Activated T-helper 17 cell treated with anti-CD3 and anti-CD28 coated beads, Interleukin-2, amount 50 U/mL, for 72 hours (primary cell): ENCODE measurements around the gene KRT3. TPM values are rescaled to one million over a fixed set of nuclear protein-coding genes. Genes with fewer than 3 reads are reported as not detected.

Source experiments
- ATAC-seq: fragments of 150-1000 bp; cut with Tn5 transposase; replicated peaks from 2 replicates; pipeline ENCODE4 v1.10.0; 2021; ENCODE audit warnings: mild to moderate bottlenecking, moderate library complexity
- H3K27ac Mint-ChIP-seq: one replicate; pipeline ENCODE4 v1.8.0; 2022; ENCODE audit warnings: mixed read lengths
- H3K27me3 Mint-ChIP-seq: one replicate; pipeline ENCODE4 v1.8.0; 2022; ENCODE audit warnings: mixed read lengths
- H3K36me3 Mint-ChIP-seq: one replicate; pipeline ENCODE4 v1.8.0; 2022; ENCODE audit warnings: low read depth, mild to moderate bottlenecking, mixed read lengths
- H3K4me1 Mint-ChIP-seq: one replicate; pipeline ENCODE4 v1.8.0; 2022; ENCODE audit warnings: mixed read lengths
- H3K4me3 Mint-ChIP-seq: one replicate; pipeline ENCODE4 v1.8.0; 2022; ENCODE audit warnings: mild to moderate bottlenecking, mixed read lengths
- H3K9me3 Mint-ChIP-seq: one replicate; pipeline ENCODE4 v1.8.0; 2022; ENCODE audit warnings: mixed read lengths
- total RNA-seq, 2 donors: library from RNA; stranded (reverse); gene quantifications; one replicate each; pipeline ENCODE4 v1.2.3, GENCODE V29; 2022

The KRT3 gene
- total RNA-seq, 2 donors from 2014 or later, result not detected

DNA sequence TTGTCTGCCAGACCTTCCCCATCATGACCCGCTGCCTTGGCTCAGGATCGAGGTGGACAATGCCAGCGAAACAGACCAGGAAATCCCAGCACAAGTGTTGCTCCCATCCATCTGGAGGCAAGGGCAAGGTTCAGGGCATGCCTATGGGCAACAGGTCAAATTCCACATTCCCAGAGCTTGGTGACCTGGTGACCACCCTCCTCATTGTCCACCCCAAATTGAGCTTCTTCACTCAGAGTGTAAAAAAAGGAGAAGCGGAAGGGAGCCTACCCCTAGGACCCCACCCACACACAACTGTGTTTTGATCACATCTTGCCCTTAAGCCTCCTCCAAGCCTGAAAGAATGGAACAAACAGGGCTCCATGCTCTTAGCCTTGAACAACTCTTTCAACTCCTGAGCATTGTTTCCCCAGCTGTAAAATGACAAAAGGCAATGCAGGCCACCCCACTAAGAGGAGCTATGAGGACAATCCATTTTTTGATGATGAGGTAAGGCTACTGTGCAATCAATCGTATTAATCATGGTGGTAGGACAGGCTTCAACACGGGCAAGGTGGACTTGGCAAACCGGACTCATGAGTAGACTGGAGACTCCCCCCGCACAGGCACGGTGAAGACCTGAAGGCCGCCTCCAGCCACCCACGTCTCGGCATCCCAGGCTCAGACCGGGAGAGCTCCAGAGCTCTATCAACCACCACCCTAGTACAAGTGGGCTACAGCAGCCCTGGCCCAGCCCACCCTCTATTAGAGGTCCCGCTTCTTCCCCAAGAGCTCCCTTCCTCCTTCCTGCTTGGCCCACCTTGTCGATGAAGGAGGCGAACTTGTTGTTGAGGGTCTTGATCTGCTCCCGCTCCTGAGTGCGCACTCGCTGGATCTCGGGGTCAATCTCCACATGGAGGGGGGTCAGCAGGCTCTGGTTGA, 37.3 kb upstream of the KRT3 start:
- no peak overlapping the region for H3K27ac Mint-ChIP-seq
- H3K4me1 Mint-ChIP-seq, result peaks cover 10% of the 10 kb centered on the region
- H3K9me3 Mint-ChIP-seq, result no peaks in the 10 kb centered on the region
- ATAC-seq, result no peak
- H3K36me3 Mint-ChIP-seq, result no peaks in the 10 kb centered on the region
- no peak overlapping the region for H3K4me3 Mint-ChIP-seq
- H3K27me3 Mint-ChIP-seq, result peaks cover 11% of the 10 kb centered on the region

GRCh38 chr12:52832451-52832850, 36.5 kb upstream of the KRT3 start:
- ATAC-seq, result no peak
- Mint-ChIP-seq H3K4me1 (peaks cover 9% of the 10 kb centered on the region), H3K4me3 (no peak overlapping the region), H3K27me3 (peaks cover 6% of the 10 kb centered on the region), H3K36me3 (no peaks in the 10 kb centered on the region), H3K27ac (no peak overlapping the region), H3K9me3 (no peaks in the 10 kb centered on the region)

- Mint-ChIP-seq H3K9me3 (no peaks in the 10 kb centered on the region), H3K36me3 (no peaks in the 10 kb centered on the region), H3K27ac (no peak overlapping the region), H3K4me3 (no peak overlapping the region), H3K4me1 (peaks cover 5% of the 10 kb centered on the region), H3K27me3 (no peaks in the 10 kb centered on the region)
- ATAC-seq, result no peak
These were observed 35.3 kb upstream of the KRT3 start for GRCh38 chr12:52831251-52831650.

GRCh38 chr12:52829986-52830770, 34.3 kb upstream of the KRT3 start:
- no peaks in the 10 kb centered on the region for H3K36me3 Mint-ChIP-seq
- no peak overlapping the region for H3K4me3 Mint-ChIP-seq
- H3K27me3 Mint-ChIP-seq, result peaks cover 4% of the 10 kb centered on the region
- H3K4me1 Mint-ChIP-seq, result no peaks in the 10 kb centered on the region
- H3K27ac Mint-ChIP-seq, result no peak overlapping the region
- H3K9me3 Mint-ChIP-seq, result no peaks in the 10 kb centered on the region
- no peak for ATAC-seq

- no peaks in the 10 kb centered on the region for H3K4me1 Mint-ChIP-seq
- H3K27ac Mint-ChIP-seq, result no peak overlapping the region
- H3K4me3 Mint-ChIP-seq, result no peak overlapping the region
- H3K9me3 Mint-ChIP-seq, result no peaks in the 10 kb centered on the region
- peaks cover 4% of the 10 kb centered on the region for H3K27me3 Mint-ChIP-seq
- ATAC-seq, result no peak
- H3K36me3 Mint-ChIP-seq, result no peaks in the 10 kb centered on the region
These were observed 32.7 kb upstream of the KRT3 start for GRCh38 chr12:52828591-52829021.

- no peaks in the 10 kb centered on the region for H3K36me3 Mint-ChIP-seq
- H3K9me3 Mint-ChIP-seq, result no peaks in the 10 kb centered on the region
- no peak overlapping the region for H3K27ac Mint-ChIP-seq
- no peak overlapping the region for H3K4me3 Mint-ChIP-seq
- H3K27me3 Mint-ChIP-seq, result peaks cover 4% of the 10 kb centered on the region
- no peak for ATAC-seq
- H3K4me1 Mint-ChIP-seq, result no peaks in the 10 kb centered on the region
These were observed 32.2 kb upstream of the KRT3 start for GRCh38 chr12:52828156-52828555.

- ATAC-seq, result no peak
- Mint-ChIP-seq H3K27me3 (peaks cover 4% of the 10 kb centered on the region), H3K27ac (no peak overlapping the region)
These were observed 31.7 kb upstream of the KRT3 start for GRCh38 chr12:52827499-52828090.

GRCh38 chr12:52826611-52827498, 30.9 kb upstream of the KRT3 start:
- Mint-ChIP-seq H3K9me3 (no peaks in the 10 kb centered on the region), H3K4me3 (no peak overlapping the region), H3K36me3 (no peaks in the 10 kb centered on the region), H3K4me1 (no peaks in the 10 kb centered on the region), H3K27ac (no peak overlapping the region), H3K27me3 (peaks cover 4% of the 10 kb centered on the region)
- no peak for ATAC-seq

More at GRCh38 chr12:52827499-52828090, 31.7 kb upstream of the KRT3 start:
- Mint-ChIP-seq H3K36me3 (no peaks in the 10 kb centered on the region), H3K9me3 (no peaks in the 10 kb centered on the region), H3K4me3 (no peak overlapping the region), H3K4me1 (no peaks in the 10 kb centered on the region)

DNA sequence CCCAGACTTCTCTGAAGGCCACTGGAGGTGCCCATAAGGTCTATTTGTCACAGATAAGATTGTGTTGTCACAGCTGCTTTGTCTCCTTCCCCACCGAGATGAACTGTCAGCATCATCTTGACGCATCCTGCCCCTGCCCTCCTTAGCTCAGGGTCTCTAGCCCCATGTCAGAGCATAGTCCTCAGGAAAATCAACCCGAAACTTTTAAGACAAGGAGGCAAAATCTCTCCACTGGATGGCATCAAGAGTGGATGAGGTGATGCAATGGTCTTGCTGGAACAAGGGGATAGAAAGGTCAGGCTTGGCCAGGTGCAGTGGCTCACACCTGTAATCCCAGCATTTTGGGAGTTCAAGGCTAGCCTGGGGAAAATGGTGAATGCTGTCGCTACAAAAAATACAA, 30.0 kb upstream of the KRT3 start:
- H3K27ac Mint-ChIP-seq, result no peak overlapping the region
- no peaks in the 10 kb centered on the region for H3K36me3 Mint-ChIP-seq
- H3K4me3 Mint-ChIP-seq, result no peak overlapping the region
- peaks cover 4% of the 10 kb centered on the region for H3K27me3 Mint-ChIP-seq
- H3K9me3 Mint-ChIP-seq, result no peaks in the 10 kb centered on the region
- ATAC-seq, result no peak
- H3K4me1 Mint-ChIP-seq, result no peaks in the 10 kb centered on the region

- Mint-ChIP-seq H3K27me3 (peaks cover 9% of the 10 kb centered on the region), H3K9me3 (no peaks in the 10 kb centered on the region), H3K4me1 (no peaks in the 10 kb centered on the region), H3K27ac (no peak overlapping the region), H3K4me3 (no peak overlapping the region), H3K36me3 (no peaks in the 10 kb centered on the region)
- no peak for ATAC-seq
These were observed 29.0 kb upstream of the KRT3 start for GRCh38 chr12:52824741-52825410.

DNA sequence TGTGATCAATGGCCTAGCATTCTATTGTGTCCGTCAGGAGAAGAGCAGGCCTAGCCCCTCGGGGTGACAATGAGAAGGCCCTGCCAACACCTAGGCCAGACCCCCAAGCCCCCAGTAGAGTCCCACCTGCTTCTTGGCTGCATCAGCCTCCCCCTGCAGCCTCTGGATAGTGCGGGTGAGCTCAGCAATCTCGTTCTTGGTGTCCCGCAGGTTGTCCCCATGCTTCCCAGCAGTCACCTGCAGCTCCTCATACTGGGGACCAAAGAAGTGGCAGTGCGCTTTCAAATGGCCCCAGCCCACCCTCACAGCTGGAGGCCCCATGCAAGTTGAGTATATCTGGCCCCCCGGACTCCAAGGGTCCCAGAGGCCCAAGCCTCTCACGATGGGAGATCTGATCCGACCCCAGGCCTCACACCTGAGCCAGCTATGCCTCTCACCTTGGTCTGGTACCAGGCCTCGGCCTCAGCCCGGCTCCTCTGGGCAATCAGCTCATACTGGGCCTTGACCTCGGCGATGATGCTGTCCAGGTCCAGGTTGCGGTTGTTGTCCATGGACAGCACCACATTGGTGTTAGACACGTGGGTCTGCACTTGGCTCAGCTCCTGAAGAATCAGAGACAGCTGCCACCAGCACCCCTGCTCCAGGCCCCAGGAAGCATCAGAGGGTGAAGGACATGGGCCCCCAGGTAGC, 28.0 kb upstream of the KRT3 start:
- ATAC-seq, result no peak
- H3K27ac Mint-ChIP-seq, result no peak overlapping the region
- H3K36me3 Mint-ChIP-seq, result no peaks in the 10 kb centered on the region
- no peaks in the 10 kb centered on the region for H3K4me1 Mint-ChIP-seq
- no peaks in the 10 kb centered on the region for H3K9me3 Mint-ChIP-seq
- H3K4me3 Mint-ChIP-seq, result no peak overlapping the region
- peaks cover 9% of the 10 kb centered on the region for H3K27me3 Mint-ChIP-seq

- no peaks in the 10 kb centered on the region for H3K36me3 Mint-ChIP-seq
- H3K9me3 Mint-ChIP-seq, result no peaks in the 10 kb centered on the region
- no peak for ATAC-seq
- peaks cover 12% of the 10 kb centered on the region for H3K27me3 Mint-ChIP-seq
- no peak overlapping the region for H3K4me3 Mint-ChIP-seq
- H3K4me1 Mint-ChIP-seq, result no peaks in the 10 kb centered on the region
- H3K27ac Mint-ChIP-seq, result peak overlapping the region; percentile 41
These were observed 27.0 kb upstream of the KRT3 start for GRCh38 chr12:52822771-52823510.
